H1 (cell line): ENCODE results near the gene RXRA. TPM values are rescaled to one million over a fixed set of nuclear protein-coding genes. Genes with fewer than 3 reads are reported as not detected.

Experiments used
- CTCF ChIA-PET: fragments of 300-600 bp; sonication (Branson Sonifier 250); formaldehyde crosslinking; loops from one replicate; lab custom pipeline; 2021; ENCODE audit not compliant: partially characterized antibody; lab: Charles Lee
- POLR2A ChIA-PET: fragments of 300-600 bp; sonication (Branson Sonifier 250); formaldehyde crosslinking; loops from one replicate; lab custom pipeline; 2021; ENCODE audit warnings: inconsistent platforms; ENCODE audit not compliant: partially characterized antibody; lab: Charles Lee
- DNase-seq, 2 experiments: peaks; one replicate each; pipeline versions ENCODE4 v3.0.0 to v3.0.0-alpha.2; 2010 to 2022; ENCODE audit warnings: low spot score in 2 of 2, low read depth in 1 of 2, mixed read lengths in 1 of 2
- FAIRE-seq: peaks from 2 replicates; lab custom pipeline; 2011; peaks lifted over from hg19 to GRCh38; lab: Jason Lieb, UNC
- H2AFZ ChIP-seq: 2 replicates; pipeline ENCODE4 v1.8.1; 2012; ENCODE audit warnings: low read length, inconsistent platforms
- H2AK5ac ChIP-seq: 2 replicates; pipeline ENCODE4 v1.6.1; 2013; ENCODE audit warnings: low read depth, low read length
- H2BK120ac ChIP-seq: replicated peaks from 2 replicates; pipeline ENCODE3; 2013; ENCODE audit warnings: low read depth, low read length, inconsistent platforms
- H2BK12ac ChIP-seq: 2 replicates; pipeline ENCODE4 v1.6.1; 2013; ENCODE audit warnings: low read depth, low read length
- H2BK15ac ChIP-seq: 2 replicates; pipeline ENCODE4 v1.6.1; 2013; ENCODE audit warnings: low read length
- H2BK20ac ChIP-seq: 2 replicates; pipeline ENCODE4 v1.6.1; 2013; ENCODE audit warnings: low read length
- H2BK5ac ChIP-seq: 2 replicates; pipeline ENCODE4 v1.6.1; 2013; ENCODE audit warnings: low read depth, low read length
- H3K14ac ChIP-seq: 2 replicates; pipeline ENCODE4 v1.6.1; 2013; ENCODE audit warnings: inconsistent platforms; ENCODE audit not compliant: insufficient read length
- H3K18ac ChIP-seq: 2 replicates; pipeline ENCODE4 v1.6.1; 2013; ENCODE audit warnings: low read length; ENCODE audit errors: extremely low read depth
- H3K23ac ChIP-seq: 2 replicates; pipeline ENCODE4 v1.6.1; 2013; ENCODE audit warnings: inconsistent platforms; ENCODE audit not compliant: insufficient read length
- H3K23me2 ChIP-seq: 2 replicates; pipeline ENCODE4 v1.6.1; 2013; ENCODE audit warnings: low read depth, low read length
- H3K27ac ChIP-seq: 2 replicates; pipeline ENCODE4 v1.6.1; 2011; ENCODE audit warnings: low read depth, low read length, inconsistent platforms
- H3K27me3 ChIP-seq, 4 experiments: replicated peaks in 1 of 4; 1 replicate in 1 of 4; 2 replicates in 3 of 4; pipeline versions ENCODE4 v1.6.1 to v1.8.1; 2011 to 2013; ENCODE audit warnings: low read length in 3 of 4, mild to moderate bottlenecking in 3 of 4, inconsistent platforms in 2 of 4, mixed read lengths in 2 of 4, moderate library complexity in 1 of 4; ENCODE audit not compliant: control insufficient read depth in 3 of 4, insufficient read depth in 3 of 4; ENCODE audit errors: extremely low read depth in 1 of 4
- H3K36me3 ChIP-seq, 4 experiments: 2 replicates each; pipeline versions ENCODE4 v1.6.1 to v1.8.1; 2011 to 2013; ENCODE audit warnings: mild to moderate bottlenecking in 4 of 4, low read length in 3 of 4, moderate library complexity in 2 of 4, control low read depth in 1 of 4, inconsistent platforms in 1 of 4; ENCODE audit not compliant: insufficient read depth in 4 of 4, control insufficient read depth in 2 of 4
- H3K4ac ChIP-seq: replicated peaks from 2 replicates; pipeline ENCODE3; 2013; ENCODE audit warnings: low read length, low read depth, mixed read lengths, inconsistent platforms; ENCODE audit not compliant: insufficient read length
- H3K4me1 ChIP-seq, 4 experiments: replicated peaks in 1 of 4; 1 replicate in 1 of 4; 2 replicates in 3 of 4; pipeline versions ENCODE4 v1.6.1 to v1.8.1; 2011 to 2013; ENCODE audit warnings: low read length in 3 of 4, inconsistent platforms in 2 of 4, mixed read lengths in 1 of 4; ENCODE audit not compliant: insufficient read depth in 4 of 4, control insufficient read depth in 3 of 4
- H3K4me2 ChIP-seq, 2 experiments: 2 replicates each; pipeline versions ENCODE4 v1.6.1 to v1.8.1; 2011 to 2013; ENCODE audit warnings: low read depth in 2 of 2, low read length in 2 of 2, control low read depth in 1 of 2, inconsistent platforms in 1 of 2, mild to moderate bottlenecking in 1 of 2; ENCODE audit not compliant: insufficient read depth in 1 of 2
- H3K4me3 ChIP-seq, 4 experiments: fragments of 200-600, 300-600 bp in 1 of 4; sonication (generic), shearing (Covaris generic), sonication (Bioruptor Twin) in 1 of 4; 2 replicates each; pipeline versions ENCODE4 v1.5.1 to v1.8.1; 2011 to 2016; ENCODE audit warnings: low read length in 4 of 4, low read depth in 3 of 4, control low read depth in 2 of 4, inconsistent platforms in 2 of 4, mild to moderate bottlenecking in 2 of 4, mixed read lengths in 1 of 4, moderate library complexity in 1 of 4; ENCODE audit not compliant: insufficient read depth in 2 of 4; ENCODE audit errors: extremely low read depth in 1 of 4
- H3K56ac ChIP-seq: replicated peaks from 2 replicates; pipeline ENCODE3; 2013; ENCODE audit warnings: low read depth, mild to moderate bottlenecking, mixed read lengths, low read length, inconsistent platforms; ENCODE audit not compliant: insufficient read length
- H3K79me1 ChIP-seq: 2 replicates; pipeline ENCODE4 v1.6.1; 2013; ENCODE audit warnings: low read depth, low read length, control low read depth
- H3K79me2 ChIP-seq, 2 experiments: 2 replicates each; pipeline versions ENCODE4 v1.6.1 to v1.8.1; 2012 to 2013; ENCODE audit warnings: low read length in 2 of 2, mild to moderate bottlenecking in 2 of 2, inconsistent platforms in 1 of 2; ENCODE audit not compliant: insufficient read depth in 2 of 2, control insufficient read depth in 1 of 2
- H3K9ac ChIP-seq, 4 experiments: replicated peaks in 1 of 4; 1 replicate in 1 of 4; 2 replicates in 3 of 4; pipeline versions ENCODE4 v1.6.1 to v1.8.1; 2011 to 2013; ENCODE audit warnings: low read depth in 3 of 4, low read length in 3 of 4, control low read depth in 2 of 4, mild to moderate bottlenecking in 2 of 4, moderate library complexity in 2 of 4, inconsistent platforms in 1 of 4; ENCODE audit errors: extremely low read depth in 1 of 4
- H3K9me3 ChIP-seq, 2 experiments: 2 replicates each; pipeline versions ENCODE4 v1.6.1 to v1.8.1; 2012 to 2013; ENCODE audit warnings: mild to moderate bottlenecking in 2 of 2, moderate library complexity in 2 of 2, control low read depth in 1 of 2, inconsistent platforms in 1 of 2, low read depth in 1 of 2, low read length in 1 of 2, mixed read lengths in 1 of 2; ENCODE audit not compliant: insufficient read depth in 2 of 2
- H4K20me1 ChIP-seq, 2 experiments: replicated peaks in 1 of 2; 2 replicates each; pipeline versions ENCODE3 to v1.8.1; 2011 to 2013; ENCODE audit warnings: inconsistent platforms in 2 of 2, low read length in 2 of 2, mild to moderate bottlenecking in 1 of 2; ENCODE audit not compliant: insufficient read depth in 2 of 2, control insufficient read depth in 1 of 2
- H4K5ac ChIP-seq: 2 replicates; pipeline ENCODE4 v1.6.1; 2013; ENCODE audit warnings: low read length, low read depth, mixed read lengths, inconsistent platforms; ENCODE audit not compliant: insufficient read length
- H4K8ac ChIP-seq: 2 replicates; pipeline ENCODE4 v1.8.0; 2013; ENCODE audit warnings: mild to moderate bottlenecking, moderate library complexity, low read length, inconsistent platforms; ENCODE audit not compliant: insufficient read depth; ENCODE audit errors: extremely low read depth
- H4K91ac ChIP-seq: replicated peaks from 2 replicates; pipeline ENCODE3; 2013; ENCODE audit warnings: low read length, mixed read lengths, inconsistent platforms; ENCODE audit not compliant: insufficient read length
- BCL11A ChIP-seq, 2 experiments: IDR thresholded peaks; one replicate each; pipeline ENCODE4 v1.6.1; 2011; ENCODE audit warnings: low read depth in 2 of 2, low read length in 2 of 2, mild to moderate bottlenecking in 2 of 2
- EGR1 ChIP-seq: IDR thresholded peaks from 2 replicates; pipeline ENCODE4 v1.6.1; 2011; ENCODE audit warnings: low read depth, low read length, borderline replicate concordance
- FOSL1 ChIP-seq: IDR thresholded peaks from 2 replicates; pipeline ENCODE4 v1.6.1; 2011; ENCODE audit warnings: mild to moderate bottlenecking, low read depth, low read length, moderate library complexity; ENCODE audit not compliant: insufficient read depth
- KDM1A ChIP-seq: fragments of 200-600, 300-600 bp; sonication (generic); IDR thresholded peaks from 2 replicates; pipeline ENCODE4 v1.7.1; 2016; ENCODE audit warnings: mild to moderate bottlenecking, low read length, borderline replicate concordance
- RXRA ChIP-seq: IDR thresholded peaks from 2 replicates; pipeline ENCODE4 v1.6.1; 2011; ENCODE audit warnings: low read depth, mild to moderate bottlenecking, low read length, moderate library complexity; ENCODE audit not compliant: insufficient read depth
- SIN3A ChIP-seq, 2 experiments: IDR thresholded peaks in 1 of 2; conservative IDR thresholded peaks in 1 of 2; 2 replicates each; pipeline ENCODE4 v1.6.1; 2011 to 2012; ENCODE audit warnings: low read length in 2 of 2, improper control_type of control experiment in 1 of 2, low read depth in 1 of 2, mild to moderate bottlenecking in 1 of 2
- WGBS, 2 experiments: shearing (Covaris generic) in 1 of 2; methylation state at CpG; one replicate each; pipeline versions ENCODE4 v1.1.6 to v1.1.7; 2013 to 2015; ENCODE audit warnings: low lambda C conversion rate in 2 of 2, mixed read lengths in 2 of 2, inconsistent platforms in 1 of 2, low coverage in 1 of 2, missing lambda C conversion rate in 1 of 2; ENCODE audit not compliant: insufficient replicate concordance in 2 of 2, insufficient coverage in 1 of 2, insufficient read length in 1 of 2; ENCODE audit errors: extremely low coverage in 1 of 2, missing lambda C conversion rate in 1 of 2; 5-methylcytosine and 5-hydroxymethylcytosine counted together
- polyA plus RNA-seq, 7 experiments: library from polyadenylated mRNA; depleted of rRNA in 3 of 7; stranded (reverse) in 5 of 7; unstranded in 2 of 7; fragments of >200 nt in 5 of 7; fragments of 200-250 nt in 2 of 7; gene quantifications; 1 replicate in 5 of 7; 2 replicates in 1 of 7; 4 replicates in 1 of 7; pipeline versions ENCODE4 v1.2.1 to v1.2.3, GENCODE V29; 2011 to 2013; ENCODE audit warnings: missing spikeins in 2 of 7, mixed read lengths in 2 of 7
- total RNA-seq: library from RNA; stranded (reverse); fragmentation: NEBNext Ultra II Directional; extraction: Animal tissue kit (Norgen Biotek cat#: 25700); gene quantifications from 2 replicates; pipeline ENCODE4 v1.2.1, GENCODE V29; 2021

The RXRA gene
- total and polyA plus RNA-seq, 2 of the 8 experiments (the other 6 are each of a cell fraction or from before 2014, with no cell fraction given): 9.8 to 29.4 TPM

DNA sequence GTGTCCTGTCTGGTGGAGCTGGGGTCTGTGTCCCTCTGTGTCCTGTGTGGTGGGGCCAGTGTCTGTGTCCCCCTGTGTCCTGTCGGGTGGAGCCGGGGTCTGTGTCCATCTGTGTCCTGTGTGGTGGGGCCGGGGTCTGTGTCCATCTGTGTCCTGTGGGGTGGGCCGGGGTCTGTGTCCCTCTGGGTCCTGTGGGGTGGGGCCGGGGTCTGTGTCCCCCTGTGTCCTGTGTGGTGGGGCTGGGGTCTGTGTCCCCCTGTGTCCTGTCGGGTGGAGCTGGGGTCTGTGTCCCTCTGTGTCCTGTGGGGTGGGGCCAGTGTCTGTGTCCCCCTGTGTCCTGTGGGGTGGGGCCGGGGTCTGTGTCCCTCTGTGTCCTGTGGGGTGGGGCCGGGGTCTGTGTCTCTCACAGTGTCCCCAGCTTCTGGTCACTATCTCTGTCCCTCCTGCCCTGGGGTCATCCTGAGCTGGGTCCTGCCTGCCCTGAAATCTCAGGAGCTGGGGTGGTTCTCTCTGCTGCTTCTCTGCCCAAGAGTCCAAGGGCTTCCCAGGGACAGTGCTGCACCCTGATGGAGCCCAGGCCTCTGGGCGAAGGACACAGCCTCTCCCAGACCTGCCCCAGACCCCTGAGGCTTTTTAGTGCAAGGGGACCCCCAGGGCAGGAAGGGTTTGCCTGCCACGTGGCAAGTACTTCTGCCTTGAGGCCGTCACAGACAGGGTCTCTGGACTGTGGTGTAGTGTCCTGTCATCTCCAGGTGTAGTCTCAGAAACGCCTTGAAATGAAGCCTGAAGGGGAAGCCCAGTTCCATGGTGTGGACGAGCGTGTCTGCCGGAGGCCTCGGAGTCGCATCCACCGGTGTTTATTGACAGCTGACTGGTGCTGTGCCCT lies 131.3 kb downstream of the RXRA start:
- Histone ChIP-seq H3K4me1 (no peaks in the 10 kb centered on the region), H4K8ac (no peak overlapping the region), H4K20me1 (no peaks in the 10 kb centered on the region), H2BK20ac (no peak overlapping the region), H3K18ac (no peak overlapping the region), H3K56ac (no peak overlapping the region), H3K23ac (no peak overlapping the region), H3K9me3 (no peaks in the 10 kb centered on the region; a peak in 1 of 4 replicates), H2AK5ac (no peak overlapping the region), H2BK12ac (no peak overlapping the region), H3K27me3 (no peaks in the 10 kb centered on the region), H4K91ac (no peak overlapping the region), H3K4me3 (no peak overlapping the region), H4K5ac (no peak overlapping the region), H3K4ac (no peak overlapping the region), H2BK15ac (no peak overlapping the region), H3K23me2 (no peaks in the 10 kb centered on the region), H3K27ac (no peak overlapping the region), H3K79me2 (no peaks in the 10 kb centered on the region), H3K79me1 (no peaks in the 10 kb centered on the region), H2BK5ac (no peak overlapping the region), H2BK120ac (no peak overlapping the region), H2AFZ (no peak overlapping the region), H3K9ac (no peak overlapping the region), H3K4me2 (no peak overlapping the region), H3K36me3 (no peaks in the 10 kb centered on the region), H3K14ac (no peak overlapping the region)
- ChIA-PET CTCF (interaction anchor here (0.5 to 4.1 kb wide), 6 partner anchors 8 to 299 kb away, joined by 3 to 16 read pairs (median 3); no protein-coding TSS in a partner anchor), POLR2A (no interaction called here)
- no peak for DNase-seq
- TF ChIP-seq FOSL1 (no peak), EGR1 (no peak), RXRA (no peak), SIN3A (conservative IDR thresholded peaks at IDR 0.05 in 1 of 2, IDR thresholded peaks at IDR 0.05 in 1 of 2; ENCODE audit: low read depth in 1 of 2, low read length in 2 of 2) (no peak), KDM1A (no peak), BCL11A (IDR thresholded peaks at IDR 0.05; ENCODE audit: low read depth in 2 of 2, low read length in 2 of 2) (no peak)
- FAIRE-seq: no peak
- 88% methylated on average over 8 of the region's 18 CpGs; no CpG with 5 or more reads in 1 of the 2 experiments for WGBS, 2 experiments
